BLaER1 (cell line): ENCODE data around the gene PITPNM1.
"Not testable (repeated sequence)": the region's sequence is repeated elsewhere in the genome, so short reads cannot be mapped to it uniquely, and the experiment has no call there.

Experiments used
- H3K27ac ChIP-seq: shearing (Covaris generic); formaldehyde crosslinking; 2 replicates; pipeline ENCODE4 v1.8.1; 2022
- H3K27me3 ChIP-seq: shearing (Covaris generic); formaldehyde crosslinking; 2 replicates; pipeline ENCODE4 v1.8.1; 2022
- H3K36me3 ChIP-seq: shearing (Covaris generic); formaldehyde crosslinking; 2 replicates; pipeline ENCODE4 v1.8.1; 2022
- H3K4me1 ChIP-seq: shearing (Covaris generic); formaldehyde crosslinking; 2 replicates; pipeline ENCODE4 v1.8.1; 2022
- H3K4me2 ChIP-seq: shearing (Covaris generic); formaldehyde crosslinking; 2 replicates; pipeline ENCODE4 v1.8.1; 2022
- H3K4me3 ChIP-seq: shearing (Covaris generic); formaldehyde crosslinking; 2 replicates; pipeline ENCODE4 v1.8.1; 2022
- H3K9ac ChIP-seq: shearing (Covaris generic); formaldehyde crosslinking; 2 replicates; pipeline ENCODE4 v1.8.1; 2022
- H3K9me3 ChIP-seq: shearing (Covaris generic); formaldehyde crosslinking; 2 replicates; pipeline ENCODE4 v1.8.1; 2022
- H4K20me1 ChIP-seq: shearing (Covaris generic); formaldehyde crosslinking; 2 replicates; pipeline ENCODE4 v1.8.1; 2022
- Cebpa-rat ChIP-seq: shearing (Covaris generic); IDR thresholded peaks from 2 replicates; pipeline ENCODE4 v1.8.1; 2022

Gene PITPNM1

GRCh38 chr11:67514116-67514515, 9.0 kb upstream of the PITPNM1 start:
- H3K27me3 ChIP-seq: no peaks in the 10 kb centered on the region
- no peak for TF ChIP-seq Cebpa-rat
- H3K9me3 ChIP-seq: no peaks in the 10 kb centered on the region
- no peak overlapping the region for H3K4me3 ChIP-seq
- no peak overlapping the region for H3K9ac ChIP-seq
- H3K36me3 ChIP-seq: no peaks in the 10 kb centered on the region
- H3K4me2 ChIP-seq: no peak overlapping the region
- H4K20me1 ChIP-seq: no peaks in the 10 kb centered on the region
- H3K27ac ChIP-seq: no peak overlapping the region
- H3K4me1 ChIP-seq: peaks cover 1% of the 10 kb centered on the region

- H3K27me3 ChIP-seq, H3K36me3 ChIP-seq, H3K9me3 ChIP-seq, H4K20me1 ChIP-seq, H3K9ac ChIP-seq, H3K4me2 ChIP-seq, H3K27ac ChIP-seq, H3K4me3 ChIP-seq: not testable (repeated sequence)
- peaks cover 19% of the 10 kb centered on the region for H3K4me1 ChIP-seq
Measured at GRCh38 chr11:67511558-67511957, 6.4 kb upstream of the PITPNM1 start.

GRCh38 chr11:67510023-67510345, 4.8 kb upstream of the PITPNM1 start:
- Histone ChIP-seq H3K9me3 (no peaks in the 10 kb centered on the region), H3K36me3 (no peaks in the 10 kb centered on the region), H3K9ac (no peak overlapping the region), H3K27me3 (no peaks in the 10 kb centered on the region), H3K4me2 (no peak overlapping the region), H4K20me1 (peaks cover 17% of the 10 kb centered on the region), H3K4me1 (peaks cover 33% of the 10 kb centered on the region), H3K27ac (no peak overlapping the region), H3K4me3 (no peak overlapping the region)
- no peak for TF ChIP-seq Cebpa-rat

GRCh38 chr11:67508486-67509121, 3.4 kb upstream of the PITPNM1 start:
- Histone ChIP-seq H3K36me3 (no peaks in the 10 kb centered on the region), H4K20me1 (peaks cover 30% of the 10 kb centered on the region), H3K9me3 (no peaks in the 10 kb centered on the region), H3K27ac (peak overlapping the region; percentile 85), H3K27me3 (peaks cover 4% of the 10 kb centered on the region; the same call in 1 of the 2 replicates), H3K9ac (peak overlapping the region; percentile 82), H3K4me1 (peaks cover 38% of the 10 kb centered on the region), H3K4me3 (peak overlapping the region; percentile 82), H3K4me2 (peak overlapping the region; percentile 90)
- TF ChIP-seq Cebpa-rat: no peak

GRCh38 chr11:67507864-67508485, 2.8 kb upstream of the PITPNM1 start, which contains the start of gene CDK2AP2:
TSS of gene CDK2AP2 (minus strand) at chr11:67508162. CDS start at chr11:67508082, 80 bp downstream.
- H3K4me2 ChIP-seq: peak within 1 kb of the TSS; percentile 94
- no peaks in the 10 kb centered on the region for H3K9me3 ChIP-seq
- H3K36me3 ChIP-seq: peaks cover 3% of the 10 kb centered on the region; the same call in 1 of the 2 replicates
- H4K20me1 ChIP-seq: peaks cover 37% of the 10 kb centered on the region
- peak within 1 kb of the TSS; percentile 85 for H3K27ac ChIP-seq
- H3K9ac ChIP-seq: peak within 1 kb of the TSS; percentile 82
- H3K27me3 ChIP-seq: peaks cover 9% of the 10 kb centered on the region; the same call in 1 of the 2 replicates
- H3K4me3 ChIP-seq: peak within 1 kb of the TSS; percentile 82
- H3K4me1 ChIP-seq: peaks cover 45% of the 10 kb centered on the region
- TF ChIP-seq Cebpa-rat: no peak

GRCh38 chr11:67507242-67507863, 2.2 kb upstream of the PITPNM1 start:
- no peaks in the 10 kb centered on the region for H3K9me3 ChIP-seq
- peaks cover 51% of the 10 kb centered on the region for H3K4me1 ChIP-seq
- peak overlapping the region; percentile 94 for H3K4me2 ChIP-seq
- peaks cover 9% of the 10 kb centered on the region for H3K36me3 ChIP-seq
- H3K9ac ChIP-seq: peak overlapping the region; percentile 81
- peak overlapping the region; percentile 82 for H3K4me3 ChIP-seq
- peaks cover 43% of the 10 kb centered on the region for H4K20me1 ChIP-seq
- no peak for TF ChIP-seq Cebpa-rat
- H3K27ac ChIP-seq: peak overlapping the region; percentile 67; the same call in 1 of the 2 replicates
- H3K27me3 ChIP-seq: peaks cover 9% of the 10 kb centered on the region; the same call in 1 of the 2 replicates

- Histone ChIP-seq H3K9me3 (no peaks in the 10 kb centered on the region), H3K27ac (0 out of 2 replicates have a peak overlapping the region, but pooled peaks have one; percentile 22), H3K9ac (peak overlapping the region; percentile 81), H3K4me3 (peak overlapping the region; percentile 82; the same call in 1 of the 2 replicates), H4K20me1 (peaks cover 51% of the 10 kb centered on the region), H3K36me3 (peaks cover 17% of the 10 kb centered on the region), H3K27me3 (peaks cover 9% of the 10 kb centered on the region; the same call in 1 of the 2 replicates), H3K4me1 (peaks cover 55% of the 10 kb centered on the region), H3K4me2 (peak overlapping the region; percentile 94)
- TF ChIP-seq Cebpa-rat: no peak
Measured at GRCh38 chr11:67506426-67507051, 1.4 kb upstream of the PITPNM1 start.

- Histone ChIP-seq H3K9ac (peak overlapping the region; percentile 81), H4K20me1 (peaks cover 51% of the 10 kb centered on the region), H3K27ac (peak overlapping the region; percentile 66), H3K27me3 (peaks cover 9% of the 10 kb centered on the region; the same call in 1 of the 2 replicates), H3K9me3 (no peaks in the 10 kb centered on the region), H3K36me3 (peaks cover 24% of the 10 kb centered on the region), H3K4me3 (peak overlapping the region; percentile 81), H3K4me1 (peaks cover 59% of the 10 kb centered on the region), H3K4me2 (peak overlapping the region; percentile 94)
- TF ChIP-seq Cebpa-rat: no peak
Measured at GRCh38 chr11:67505605-67506396, 638 bp upstream of the PITPNM1 start.
